Keratinocyte (primary cell): Measurements from ENCODE around the gene KRT34. TPM values are rescaled to one million over a fixed set of nuclear protein-coding genes. Genes with fewer than 3 reads are reported as not detected.

Experiments
- DNase-seq: peaks from one replicate; pipeline ENCODE4 v3.0.0-alpha.2; 2011; ENCODE audit warnings: low read depth, missing footprints, low spot score
- FAIRE-seq: peaks from 2 replicates; lab custom pipeline; 2011; peaks lifted over from hg19 to GRCh38; lab: Jason Lieb, UNC
- H2AFZ ChIP-seq: 2 replicates; pipeline ENCODE4 v1.6.0; 2012; ENCODE audit warnings: low read length, control low read depth, inconsistent platforms; ENCODE audit not compliant: control insufficient read depth
- H3K27ac ChIP-seq: 2 replicates; pipeline ENCODE4 v1.5.1; 2011; ENCODE audit warnings: low read length; ENCODE audit not compliant: control insufficient read depth, insufficient read depth
- H3K27me3 ChIP-seq: 3 replicates; pipeline ENCODE4 v1.6.0; 2011; ENCODE audit warnings: low read length; ENCODE audit not compliant: control insufficient read depth, insufficient read depth; ENCODE audit errors: extremely low read depth
- H3K36me3 ChIP-seq, 2 experiments: 2 replicates in 1 of 2; 3 replicates in 1 of 2; pipeline ENCODE4 v1.5.1; 2011; ENCODE audit warnings: low read length in 2 of 2, mild to moderate bottlenecking in 1 of 2; ENCODE audit not compliant: control insufficient read depth in 2 of 2, insufficient read depth in 2 of 2; ENCODE audit errors: extremely low read depth in 1 of 2
- H3K4me1 ChIP-seq: 3 replicates; pipeline ENCODE4 v1.5.1; 2011; ENCODE audit warnings: low read length; ENCODE audit not compliant: control insufficient read depth, insufficient read depth; ENCODE audit errors: extremely low read depth
- H3K4me2 ChIP-seq: 3 replicates; pipeline ENCODE4 v1.6.0; 2011; ENCODE audit warnings: low read depth, low read length; ENCODE audit not compliant: control insufficient read depth, insufficient read depth; ENCODE audit errors: extremely low read depth
- H3K4me3 ChIP-seq, 3 experiments: fragments of 200-600 bp in 1 of 3; sonication (generic) in 1 of 3; 2 replicates in 2 of 3; 3 replicates in 1 of 3; pipeline ENCODE4 v1.5.1; 2011 to 2016; ENCODE audit warnings: low read length in 3 of 3, mild to moderate bottlenecking in 3 of 3, control low read depth in 2 of 3, inconsistent platforms in 1 of 3, low read depth in 1 of 3, mixed read lengths in 1 of 3, mixed run types in 1 of 3, moderate library complexity in 1 of 3; ENCODE audit not compliant: control insufficient read depth in 2 of 3, insufficient read depth in 2 of 3; ENCODE audit errors: extremely low read depth in 1 of 3
- H3K79me2 ChIP-seq: 2 replicates; pipeline ENCODE4 v1.6.0; 2012; ENCODE audit warnings: low read length; ENCODE audit not compliant: control insufficient read depth, insufficient read depth
- H3K9ac ChIP-seq: 3 replicates; pipeline ENCODE4 v1.6.0; 2011; ENCODE audit warnings: low read length; ENCODE audit not compliant: control insufficient read depth, insufficient read depth; ENCODE audit errors: extremely low read depth
- H3K9me1 ChIP-seq: 3 replicates; pipeline ENCODE4 v1.6.0; 2011; ENCODE audit warnings: low read length; ENCODE audit not compliant: control insufficient read depth, insufficient read depth; ENCODE audit errors: extremely low read depth
- H3K9me3 ChIP-seq: 2 replicates; pipeline ENCODE4 v1.5.1; 2012; ENCODE audit warnings: low read depth, low read length; ENCODE audit not compliant: control insufficient read depth
- H4K20me1 ChIP-seq: 3 replicates; pipeline ENCODE4 v1.6.0; 2011; ENCODE audit warnings: low read length; ENCODE audit not compliant: control insufficient read depth, insufficient read depth; ENCODE audit errors: extremely low read depth
- CTCF ChIP-seq, 3 experiments: IDR thresholded peaks in 1 of 3; conservative IDR thresholded peaks in 1 of 3; optimal IDR thresholded peaks in 1 of 3; 2 replicates in 2 of 3; 3 replicates in 1 of 3; pipeline versions ENCODE3 to v1.5.1; 2011; ENCODE audit warnings: low read length in 3 of 3, mild to moderate bottlenecking in 3 of 3, moderate library complexity in 2 of 3, control low read depth in 1 of 3, inconsistent platforms in 1 of 3; ENCODE audit not compliant: insufficient read depth in 2 of 3; ENCODE audit errors: extremely low read depth in 1 of 3
- EZH2 ChIP-seq: IDR thresholded peaks from one replicate; pipeline ENCODE4 v1.6.1; 2012; ENCODE audit warnings: inconsistent platforms, mild to moderate bottlenecking, low read length, moderate library complexity
- dilution Hi-C: fragments of 300-500 bp; cut with MboI; formaldehyde crosslinking; loops from one replicate; pipeline ENCODE4 v1.7.0; 2020; ENCODE audit warnings: low sequenced_read_pairs; ENCODE audit not compliant: extremely low pct_ligation_motif_present
- polyA plus RNA-seq, 5 experiments: library from polyadenylated mRNA; depleted of rRNA in 3 of 5; stranded (reverse) in 3 of 5; stranded (forward) in 1 of 5; unstranded in 1 of 5; fragments of >200 nt; gene quantifications; 1 replicate in 1 of 5; 2 replicates in 3 of 5; 3 replicates in 1 of 5; pipeline versions ENCODE4 v1.2.1 to v1.2.3, GENCODE V29; 2011 to 2012; ENCODE audit warnings: missing spikeins in 2 of 5, low read depth in 1 of 5, low replicate concordance in 1 of 5

The KRT34 gene
- polyA plus RNA-seq, 1 donor (not counting 4 experiments of a cell fraction or from before 2014, with no cell fraction given) = 4.8 TPM

- TF ChIP-seq CTCF (optimal IDR thresholded peaks at IDR 0.05 in 1 of 3, IDR thresholded peaks at IDR 0.05 in 1 of 3, conservative IDR thresholded peaks at IDR 0.05 in 1 of 3; ENCODE audit: extremely low read depth in 1 of 3, insufficient read depth in 2 of 3, low read length in 3 of 3) (no peak), EZH2 (no peak)
- Histone ChIP-seq H3K4me2 (no peak overlapping the region), H3K27ac (no peak overlapping the region), H3K4me3 (no peak overlapping the region), H3K9me3 (no peaks in the 10 kb centered on the region), H3K4me1 (peaks cover 13% of the 10 kb centered on the region), H3K9ac (no peak overlapping the region), H4K20me1 (no peaks in the 10 kb centered on the region), H3K36me3 (no peaks in the 10 kb centered on the region), H3K9me1 (no peaks in the 10 kb centered on the region), H2AFZ (no peak overlapping the region), H3K79me2 (no peaks in the 10 kb centered on the region), H3K27me3 (no peaks in the 10 kb centered on the region)
- dilution Hi-C loops = no loop called here
- FAIRE-seq = no peak
- no peak for DNase-seq
Measured at GRCh38 chr17:41369023-41369422, 13.1 kb downstream of the KRT34 start.

- no peaks in the 10 kb centered on the region for H3K9me3 ChIP-seq
- TF ChIP-seq EZH2 (no peak), CTCF (optimal IDR thresholded peaks at IDR 0.05 in 1 of 3, IDR thresholded peaks at IDR 0.05 in 1 of 3, conservative IDR thresholded peaks at IDR 0.05 in 1 of 3; ENCODE audit: extremely low read depth in 1 of 3, insufficient read depth in 2 of 3, low read length in 3 of 3) (no peak)
- dilution Hi-C loops = no loop called here
- H2AFZ ChIP-seq = no peak overlapping the region
- H4K20me1 ChIP-seq = no peaks in the 10 kb centered on the region
- DNase-seq (no peak), FAIRE-seq (peak; percentile 83)
- peak overlapping the region; percentile 75 for H3K4me2 ChIP-seq
- H3K36me3 ChIP-seq = no peaks in the 10 kb centered on the region
- H3K79me2 ChIP-seq = no peaks in the 10 kb centered on the region
- H3K4me3 ChIP-seq = no peak overlapping the region
- H3K4me1 ChIP-seq = peaks cover 13% of the 10 kb centered on the region
- no peak overlapping the region for H3K9ac ChIP-seq
- H3K27me3 ChIP-seq = no peaks in the 10 kb centered on the region
- H3K9me1 ChIP-seq = no peaks in the 10 kb centered on the region
- H3K27ac ChIP-seq = peak overlapping the region; percentile 57
Measured at GRCh38 chr17:41367426-41368075, 14.6 kb downstream of the KRT34 start.
